ENCODE results near the gene MLPH. TPM values are rescaled to one million over a fixed set of nuclear protein-coding genes. Genes with fewer than 3 reads are reported as not detected.
A peak's percentile ranks its signal among the peaks of the same experiment; 100 is the strongest.

The MLPH gene
- total and polyA plus RNA-seq, 2 of the 13 experiments (the other 11 are each of a cell fraction or from before 2014, with no cell fraction given): 0.12 TPM; not detected in 1

- TF ChIP-seq, protein P1, sequence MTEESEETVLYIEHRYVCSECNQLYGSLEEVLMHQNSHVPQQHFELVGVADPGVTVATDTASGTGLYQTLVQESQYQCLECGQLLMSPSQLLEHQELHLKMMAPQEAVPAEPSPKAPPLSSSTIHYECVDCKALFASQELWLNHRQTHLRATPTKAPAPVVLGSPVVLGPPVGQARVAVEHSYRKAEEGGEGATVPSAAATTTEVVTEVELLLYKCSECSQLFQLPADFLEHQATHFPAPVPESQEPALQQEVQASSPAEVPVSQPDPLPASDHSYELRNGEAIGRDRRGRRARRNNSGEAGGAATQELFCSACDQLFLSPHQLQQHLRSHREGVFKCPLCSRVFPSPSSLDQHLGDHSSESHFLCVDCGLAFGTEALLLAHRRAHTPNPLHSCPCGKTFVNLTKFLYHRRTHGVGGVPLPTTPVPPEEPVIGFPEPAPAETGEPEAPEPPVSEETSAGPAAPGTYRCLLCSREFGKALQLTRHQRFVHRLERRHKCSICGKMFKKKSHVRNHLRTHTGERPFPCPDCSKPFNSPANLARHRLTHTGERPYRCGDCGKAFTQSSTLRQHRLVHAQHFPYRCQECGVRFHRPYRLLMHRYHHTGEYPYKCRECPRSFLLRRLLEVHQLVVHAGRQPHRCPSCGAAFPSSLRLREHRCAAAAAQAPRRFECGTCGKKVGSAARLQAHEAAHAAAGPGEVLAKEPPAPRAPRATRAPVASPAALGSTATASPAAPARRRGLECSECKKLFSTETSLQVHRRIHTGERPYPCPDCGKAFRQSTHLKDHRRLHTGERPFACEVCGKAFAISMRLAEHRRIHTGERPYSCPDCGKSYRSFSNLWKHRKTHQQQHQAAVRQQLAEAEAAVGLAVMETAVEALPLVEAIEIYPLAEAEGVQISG (CRISPR knock-in tag; IDR thresholded peaks at IDR 0.05): no peak; the same call in none of the 2 replicates
- TF ChIP-seq TRIM24 (CRISPR knock-in tag; IDR thresholded peaks at IDR 0.05): no peak
- no peak for TF ChIP-seq ZNF12 (CRISPR knock-in tag; IDR thresholded peaks at IDR 0.05)
- TF ChIP-seq KLF16 (CRISPR knock-in tag; IDR thresholded peaks at IDR 0.05): no peak
- TF ChIP-seq ZFAT (CRISPR knock-in tag; conservative IDR thresholded peaks at IDR 0.05): no peak
- TF ChIP-seq ZNF382 (CRISPR knock-in tag; IDR thresholded peaks at IDR 0.05; ENCODE audit: borderline replicate concordance): no peak
- peak; percentile 45; the same call in 1 of the 2 replicates for TF ChIP-seq HIVEP1 (CRISPR knock-in tag; IDR thresholded peaks at IDR 0.05)
- peak; percentile 67; the same call in 1 of the 2 replicates for TF ChIP-seq NFKB2 (CRISPR knock-in tag; IDR thresholded peaks at IDR 0.05; ENCODE audit: borderline replicate concordance)
- no peak for TF ChIP-seq STAT5B (CRISPR knock-in tag; IDR thresholded peaks at IDR 0.05)
- no peak for TF ChIP-seq HOXA9 (CRISPR knock-in tag; IDR thresholded peaks at IDR 0.05; ENCODE audit: borderline replicate concordance)
- TF ChIP-seq ZNF512B (CRISPR knock-in tag; IDR thresholded peaks at IDR 0.05; ENCODE audit: borderline replicate concordance): 0 out of 2 replicates have a peak, but pooled peaks have one; percentile 55
- TF ChIP-seq CEBPG (CRISPR knock-in tag; IDR thresholded peaks at IDR 0.05): no peak
- TF ChIP-seq MLLT10 (CRISPR knock-in tag; IDR thresholded peaks at IDR 0.05): no peak
- TF ChIP-seq CSRNP1 (CRISPR knock-in tag; IDR thresholded peaks at IDR 0.05): no peak
- peak; percentile 52; the same call in 1 of the 2 replicates for TF ChIP-seq SP4 (CRISPR knock-in tag; IDR thresholded peaks at IDR 0.05)
- TF ChIP-seq MLX (CRISPR knock-in tag; IDR thresholded peaks at IDR 0.05): peak; percentile 11; the same call in 1 of the 2 replicates
- no peak for TF ChIP-seq ZNF792 (CRISPR knock-in tag; IDR thresholded peaks at IDR 0.05)
- no peak for TF ChIP-seq ZNF619 (CRISPR knock-in tag; IDR thresholded peaks at IDR 0.05)
- TF ChIP-seq MBNL3 (CRISPR knock-in tag; conservative IDR thresholded peaks at IDR 0.05): no peak
- TF ChIP-seq EEA1 (CRISPR knock-in tag; IDR thresholded peaks at IDR 0.05; ENCODE audit: borderline replicate concordance): no peak
- TF ChIP-seq ZNF550 (CRISPR knock-in tag; IDR thresholded peaks at IDR 0.05; ENCODE audit: borderline replicate concordance): 0 out of 2 replicates have a peak, but pooled peaks have one; percentile 72
- no peak for TF ChIP-seq XBP1 (CRISPR knock-in tag; IDR thresholded peaks at IDR 0.05)
- TF ChIP-seq NFRKB (IDR thresholded peaks at IDR 0.05): no peak
Observed at GRCh38 chr2:237581751-237582746, 95.0 kb downstream of the MLPH start (continued).
